Uterus (tissue), 2 donors: ENCODE data around the gene TNS1.

Experiments used
- POLR2A ChIP-seq, 2 donors: fragments of 450-650 bp; IDR thresholded peaks; one replicate each; pipeline ENCODE4 v1.6.1; 2016; ENCODE audit warnings: antibody characterized with exemption in 2 of 2, mild to moderate bottlenecking in 1 of 2, moderate library complexity in 1 of 2
- TF ChIP-seq, protein P1 (sequence below), 4 experiments: fragments of 200-600 bp in 2 of 4; fragments of 450-650 bp in 2 of 4; sonication (generic) in 2 of 4; IDR thresholded peaks; one replicate each; pipeline ENCODE4 v1.5.1; 2016 to 2019; ENCODE audit warnings: antibody characterized with exemption in 4 of 4, mild to moderate bottlenecking in 2 of 4, moderate library complexity in 1 of 4

DNA sequence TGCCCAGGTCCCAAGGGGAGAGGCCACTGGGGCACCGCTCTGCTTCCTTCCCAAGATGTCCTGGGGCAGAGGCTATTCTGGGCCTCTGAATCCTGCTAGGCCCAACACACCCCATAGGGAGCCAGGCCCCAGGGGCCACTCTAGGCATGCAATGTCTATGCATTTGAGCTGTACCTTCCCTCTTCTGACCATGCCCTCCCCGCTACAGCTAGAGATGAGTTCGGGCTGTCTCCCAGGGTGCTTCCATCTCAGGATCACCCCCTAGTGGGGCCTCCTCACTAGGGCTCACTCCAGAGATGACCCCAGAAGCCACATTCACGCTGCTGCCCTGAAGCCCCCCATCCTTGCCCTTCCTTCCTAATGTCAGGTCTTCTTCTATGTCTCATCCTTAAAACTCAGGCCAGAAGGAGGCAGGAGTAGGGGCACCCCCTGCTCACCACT, 54.4 kb downstream of the TNS1 start:
- TF ChIP-seq POLR2A (IDR thresholded peaks at IDR 0.05): no peak
- TF ChIP-seq, protein P1, sequence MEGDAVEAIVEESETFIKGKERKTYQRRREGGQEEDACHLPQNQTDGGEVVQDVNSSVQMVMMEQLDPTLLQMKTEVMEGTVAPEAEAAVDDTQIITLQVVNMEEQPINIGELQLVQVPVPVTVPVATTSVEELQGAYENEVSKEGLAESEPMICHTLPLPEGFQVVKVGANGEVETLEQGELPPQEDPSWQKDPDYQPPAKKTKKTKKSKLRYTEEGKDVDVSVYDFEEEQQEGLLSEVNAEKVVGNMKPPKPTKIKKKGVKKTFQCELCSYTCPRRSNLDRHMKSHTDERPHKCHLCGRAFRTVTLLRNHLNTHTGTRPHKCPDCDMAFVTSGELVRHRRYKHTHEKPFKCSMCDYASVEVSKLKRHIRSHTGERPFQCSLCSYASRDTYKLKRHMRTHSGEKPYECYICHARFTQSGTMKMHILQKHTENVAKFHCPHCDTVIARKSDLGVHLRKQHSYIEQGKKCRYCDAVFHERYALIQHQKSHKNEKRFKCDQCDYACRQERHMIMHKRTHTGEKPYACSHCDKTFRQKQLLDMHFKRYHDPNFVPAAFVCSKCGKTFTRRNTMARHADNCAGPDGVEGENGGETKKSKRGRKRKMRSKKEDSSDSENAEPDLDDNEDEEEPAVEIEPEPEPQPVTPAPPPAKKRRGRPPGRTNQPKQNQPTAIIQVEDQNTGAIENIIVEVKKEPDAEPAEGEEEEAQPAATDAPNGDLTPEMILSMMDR (IDR thresholded peaks at IDR 0.05): peak in 1 of 4 experiments; percentile 3
